ENCODE measurements around the gene C2orf72. TPM values are rescaled to one million over a fixed set of nuclear protein-coding genes. Genes with fewer than 3 reads are reported as not detected.

Gene C2orf72
- total RNA-seq, 1 donor from 2014 or later, result 5.4 TPM

- Mint-ChIP-seq H3K27ac (ENCODE audit: unreplicated experiment) (no peak overlapping the region), H3K36me3 (ENCODE audit: low read depth, unreplicated experiment) (no peaks in the 10 kb centered on the region), H3K9me3 (ENCODE audit: unreplicated experiment) (no peaks in the 10 kb centered on the region), H3K27me3 (ENCODE audit: unreplicated experiment) (peaks cover 10% of the 10 kb centered on the region), H3K4me3 (ENCODE audit: unreplicated experiment) (no peak overlapping the region), H3K4me1 (ENCODE audit: unreplicated experiment) (no peaks in the 10 kb centered on the region)
- TF ChIP-seq, protein P1, sequence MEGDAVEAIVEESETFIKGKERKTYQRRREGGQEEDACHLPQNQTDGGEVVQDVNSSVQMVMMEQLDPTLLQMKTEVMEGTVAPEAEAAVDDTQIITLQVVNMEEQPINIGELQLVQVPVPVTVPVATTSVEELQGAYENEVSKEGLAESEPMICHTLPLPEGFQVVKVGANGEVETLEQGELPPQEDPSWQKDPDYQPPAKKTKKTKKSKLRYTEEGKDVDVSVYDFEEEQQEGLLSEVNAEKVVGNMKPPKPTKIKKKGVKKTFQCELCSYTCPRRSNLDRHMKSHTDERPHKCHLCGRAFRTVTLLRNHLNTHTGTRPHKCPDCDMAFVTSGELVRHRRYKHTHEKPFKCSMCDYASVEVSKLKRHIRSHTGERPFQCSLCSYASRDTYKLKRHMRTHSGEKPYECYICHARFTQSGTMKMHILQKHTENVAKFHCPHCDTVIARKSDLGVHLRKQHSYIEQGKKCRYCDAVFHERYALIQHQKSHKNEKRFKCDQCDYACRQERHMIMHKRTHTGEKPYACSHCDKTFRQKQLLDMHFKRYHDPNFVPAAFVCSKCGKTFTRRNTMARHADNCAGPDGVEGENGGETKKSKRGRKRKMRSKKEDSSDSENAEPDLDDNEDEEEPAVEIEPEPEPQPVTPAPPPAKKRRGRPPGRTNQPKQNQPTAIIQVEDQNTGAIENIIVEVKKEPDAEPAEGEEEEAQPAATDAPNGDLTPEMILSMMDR (IDR thresholded peaks at IDR 0.05; ENCODE audit: unreplicated experiment), result no peak
- no peak for DNase-seq (ENCODE audit: low spot score)
Observed at GRCh38 chr2:231012463-231012862, 24.9 kb upstream of the C2orf72 start.

GRCh38 chr2:231013820-231014219 lies 23.5 kb upstream of the C2orf72 start:
- Mint-ChIP-seq H3K36me3 (ENCODE audit: low read depth, unreplicated experiment) (no peaks in the 10 kb centered on the region), H3K4me3 (ENCODE audit: unreplicated experiment) (no peak overlapping the region), H3K9me3 (ENCODE audit: unreplicated experiment) (no peaks in the 10 kb centered on the region), H3K4me1 (ENCODE audit: unreplicated experiment) (no peaks in the 10 kb centered on the region), H3K27me3 (ENCODE audit: unreplicated experiment) (peaks cover 7% of the 10 kb centered on the region), H3K27ac (ENCODE audit: unreplicated experiment) (no peak overlapping the region)
- TF ChIP-seq, protein P1 (IDR thresholded peaks at IDR 0.05; ENCODE audit: unreplicated experiment), result no peak
- no peak for DNase-seq (ENCODE audit: low spot score)

DNA sequence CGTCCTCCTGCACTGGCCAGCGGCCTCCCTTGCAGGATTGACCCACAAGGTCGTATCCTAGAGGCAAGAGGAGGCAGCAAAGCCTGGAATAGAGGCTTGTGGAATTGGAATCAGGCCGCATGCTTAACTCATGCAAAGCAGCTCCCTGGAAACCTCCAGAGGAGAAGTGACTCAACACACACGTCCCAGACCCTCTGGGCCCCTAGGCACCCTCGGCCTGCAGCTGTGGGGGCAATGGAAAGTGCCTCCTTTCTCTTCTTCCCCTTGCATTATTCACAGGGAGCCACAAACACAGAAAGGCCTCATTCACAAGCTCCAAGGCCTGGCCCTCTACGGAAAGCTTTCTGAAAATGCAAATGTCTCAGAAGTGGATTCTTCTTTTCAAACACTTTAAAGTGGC lies 21.8 kb upstream of the C2orf72 start:
- Mint-ChIP-seq H3K4me3 (ENCODE audit: unreplicated experiment) (no peak overlapping the region), H3K9me3 (ENCODE audit: unreplicated experiment) (no peaks in the 10 kb centered on the region), H3K27ac (ENCODE audit: unreplicated experiment) (no peak overlapping the region), H3K4me1 (ENCODE audit: unreplicated experiment) (no peaks in the 10 kb centered on the region), H3K27me3 (ENCODE audit: unreplicated experiment) (peaks cover 6% of the 10 kb centered on the region), H3K36me3 (ENCODE audit: low read depth, unreplicated experiment) (peaks cover 3% of the 10 kb centered on the region)
- no peak for DNase-seq (ENCODE audit: low spot score)
- TF ChIP-seq, protein P1 (IDR thresholded peaks at IDR 0.05; ENCODE audit: unreplicated experiment), result no peak

DNA sequence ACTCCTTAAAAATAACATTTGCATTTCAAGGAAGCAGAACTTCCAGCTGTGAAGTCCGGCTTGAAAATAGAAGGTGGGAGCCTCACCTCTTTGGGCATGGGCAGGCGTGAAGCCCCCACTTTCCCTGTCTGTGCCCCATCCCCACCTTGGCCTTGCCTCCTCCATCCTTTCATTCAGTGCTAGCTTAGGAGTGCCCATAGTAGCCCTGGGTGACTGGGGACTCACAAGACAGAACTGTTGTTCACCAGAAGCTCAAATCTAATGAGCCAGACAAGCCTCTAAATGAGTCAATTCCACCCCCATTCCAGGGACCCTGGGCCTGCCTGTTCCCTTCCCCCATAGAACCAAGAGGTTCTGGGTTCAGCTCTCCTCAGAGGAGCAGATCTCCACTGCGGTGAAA lies 21.4 kb upstream of the C2orf72 start:
- peaks cover 6% of the 10 kb centered on the region for H3K27me3 Mint-ChIP-seq (ENCODE audit: unreplicated experiment)
- no peak overlapping the region for H3K27ac Mint-ChIP-seq (ENCODE audit: unreplicated experiment)
- H3K9me3 Mint-ChIP-seq (ENCODE audit: unreplicated experiment), result no peaks in the 10 kb centered on the region
- H3K36me3 Mint-ChIP-seq (ENCODE audit: low read depth, unreplicated experiment), result peaks cover 3% of the 10 kb centered on the region
- TF ChIP-seq, protein P1 (IDR thresholded peaks at IDR 0.05; ENCODE audit: unreplicated experiment), result no peak
- no peaks in the 10 kb centered on the region for H3K4me1 Mint-ChIP-seq (ENCODE audit: unreplicated experiment)
- no peak overlapping the region for H3K4me3 Mint-ChIP-seq (ENCODE audit: unreplicated experiment)
- DNase-seq (ENCODE audit: low spot score), result no peak

- Mint-ChIP-seq H3K9me3 (ENCODE audit: unreplicated experiment) (no peaks in the 10 kb centered on the region), H3K4me3 (ENCODE audit: unreplicated experiment) (no peak overlapping the region), H3K27me3 (ENCODE audit: unreplicated experiment) (peaks cover 6% of the 10 kb centered on the region), H3K27ac (ENCODE audit: unreplicated experiment) (no peak overlapping the region), H3K4me1 (ENCODE audit: unreplicated experiment) (no peaks in the 10 kb centered on the region), H3K36me3 (ENCODE audit: low read depth, unreplicated experiment) (peaks cover 3% of the 10 kb centered on the region)
- TF ChIP-seq, protein P1 (IDR thresholded peaks at IDR 0.05; ENCODE audit: unreplicated experiment), result no peak
- no peak for DNase-seq (ENCODE audit: low spot score)
Observed at GRCh38 chr2:231016566-231017230, 20.6 kb upstream of the C2orf72 start.
